Rectal smooth muscle tissue (tissue), 1 donor: Measurements from ENCODE around the gene OPTC.
A peak's percentile ranks its signal among the peaks of the same experiment; 100 is the strongest.
"Not testable (repeated sequence)": the region's sequence is repeated elsewhere in the genome, so short reads cannot be mapped to it uniquely, and the experiment has no call there.

Source experiments
- H3K27ac ChIP-seq: one replicate; pipeline ENCODE4 v1.7.0; 2013; ENCODE audit warnings: low read depth, low read length, inconsistent platforms
- H3K27me3 ChIP-seq: one replicate; pipeline ENCODE4 v1.7.0; 2013; ENCODE audit warnings: low read length; ENCODE audit not compliant: control insufficient read depth, insufficient read depth
- H3K36me3 ChIP-seq: one replicate; pipeline ENCODE4 v1.7.0; 2013; ENCODE audit warnings: low read length; ENCODE audit not compliant: control insufficient read depth, insufficient read depth
- H3K4me1 ChIP-seq: one replicate; pipeline ENCODE4 v1.7.0; 2013; ENCODE audit warnings: low read length; ENCODE audit not compliant: control insufficient read depth, insufficient read depth
- H3K4me3 ChIP-seq: one replicate; pipeline ENCODE4 v1.7.0; 2013; ENCODE audit warnings: low read length
- H3K9ac ChIP-seq: one replicate; pipeline ENCODE4 v1.7.0; 2013; ENCODE audit warnings: low read length

OPTC gene, protein sequence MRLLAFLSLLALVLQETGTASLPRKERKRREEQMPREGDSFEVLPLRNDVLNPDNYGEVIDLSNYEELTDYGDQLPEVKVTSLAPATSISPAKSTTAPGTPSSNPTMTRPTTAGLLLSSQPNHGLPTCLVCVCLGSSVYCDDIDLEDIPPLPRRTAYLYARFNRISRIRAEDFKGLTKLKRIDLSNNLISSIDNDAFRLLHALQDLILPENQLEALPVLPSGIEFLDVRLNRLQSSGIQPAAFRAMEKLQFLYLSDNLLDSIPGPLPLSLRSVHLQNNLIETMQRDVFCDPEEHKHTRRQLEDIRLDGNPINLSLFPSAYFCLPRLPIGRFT

DNA sequence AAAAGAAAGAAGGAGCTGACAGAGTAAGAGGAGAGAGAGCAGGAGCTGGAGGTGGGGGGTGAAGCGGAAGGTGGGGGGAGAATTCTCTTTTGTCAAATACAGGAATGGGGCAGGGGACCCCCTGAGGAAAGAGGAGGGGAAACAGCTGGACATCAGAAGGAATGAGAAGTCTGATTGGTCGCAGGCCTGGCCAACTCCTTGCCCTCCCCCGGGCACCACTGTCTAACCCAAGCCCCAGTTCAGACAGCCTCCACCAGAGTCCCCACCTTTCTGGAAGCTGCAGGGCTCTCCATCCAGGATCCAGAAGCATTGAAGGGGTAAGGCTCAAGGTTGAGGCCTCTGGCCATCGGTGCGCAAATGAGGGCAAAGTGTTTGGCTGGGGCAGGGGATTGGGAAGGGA, at the start of gene OPTC:
Gene OPTC, plus strand, starts transcription at position 253 of the 400 bp plus-strand sequence. CDS start 1,853 bp downstream, outside the sequence.
- Histone ChIP-seq H3K4me1 (no peaks in the 10 kb centered on the region), H3K27ac (no peak within 1 kb of the TSS), H3K4me3 (no peak within 1 kb of the TSS), H3K36me3 (peaks cover 2% of the 10 kb centered on the region), H3K27me3 (no peaks in the 10 kb centered on the region), H3K9ac (no peak within 1 kb of the TSS)

DNA sequence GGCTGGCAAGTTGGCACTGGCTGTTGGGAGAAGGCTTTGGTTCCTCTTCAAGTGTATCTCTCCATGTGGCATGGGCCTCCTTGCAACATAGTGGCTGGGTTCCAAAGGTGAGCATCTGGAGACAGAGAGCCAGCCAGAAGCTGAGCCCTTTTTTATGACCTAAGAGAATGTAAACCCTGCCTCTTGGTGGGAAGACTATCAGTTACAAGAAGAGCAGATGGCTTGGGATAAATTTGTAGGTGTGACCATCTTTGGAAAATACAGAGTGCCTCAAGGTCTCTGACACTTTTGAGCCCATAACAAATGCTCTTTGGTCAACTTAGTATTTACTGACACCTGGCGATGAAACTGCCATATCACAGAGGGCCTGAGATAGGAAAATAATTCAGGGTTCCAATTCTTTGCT, 49.8 kb upstream of the OPTC start:
- H3K4me1 ChIP-seq = peaks cover 12% of the 10 kb centered on the region
- no peak overlapping the region for H3K4me3 ChIP-seq
- no peaks in the 10 kb centered on the region for H3K36me3 ChIP-seq
- H3K9ac ChIP-seq = no peak overlapping the region
- H3K27me3 ChIP-seq = no peaks in the 10 kb centered on the region
- H3K27ac ChIP-seq = no peak overlapping the region

DNA sequence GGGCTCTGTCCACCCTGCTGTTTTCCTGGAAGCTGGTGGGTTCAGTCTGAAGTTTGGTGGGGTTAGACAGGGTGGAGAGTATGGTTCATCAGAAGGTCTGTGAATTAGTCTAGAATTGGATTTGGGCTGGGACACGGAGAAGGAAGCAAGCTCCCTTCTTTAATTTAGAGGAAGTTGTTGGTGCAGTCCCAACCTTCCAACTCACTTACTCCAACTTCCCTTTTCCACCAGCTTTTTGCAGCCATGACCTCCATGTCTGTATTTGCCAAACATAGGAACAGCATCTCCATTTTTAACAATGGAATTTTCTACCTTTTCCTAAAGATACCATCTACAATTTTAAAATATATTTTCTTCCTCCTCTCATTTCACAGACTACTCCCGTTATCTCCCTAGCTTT, 46.8 kb upstream of the OPTC start:
- no peak overlapping the region for H3K9ac ChIP-seq
- peaks cover 7% of the 10 kb centered on the region for H3K4me1 ChIP-seq

DNA sequence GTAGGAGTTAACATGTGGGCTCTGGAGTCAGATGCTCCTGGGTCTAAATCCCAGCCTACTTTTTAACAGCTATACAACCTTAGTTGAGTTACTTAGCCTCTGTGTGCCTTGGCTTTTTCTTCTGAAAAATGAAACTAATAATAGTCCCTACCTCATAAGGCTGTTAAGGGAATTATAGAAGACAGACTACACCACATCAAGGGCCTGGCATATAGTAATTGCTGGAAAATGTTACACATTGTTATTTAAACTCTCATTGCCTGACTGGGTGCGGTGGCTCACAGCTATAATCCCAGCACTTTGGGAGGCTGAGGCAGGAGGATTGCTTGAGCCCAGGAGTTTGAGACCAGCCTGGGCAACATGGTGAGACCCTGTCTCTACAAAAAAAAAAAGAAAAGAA, 46.4 kb upstream of the OPTC start:
- not testable (repeated sequence) for H3K9ac ChIP-seq, H3K4me1 ChIP-seq, H3K27me3 ChIP-seq, H3K4me3 ChIP-seq, H3K36me3 ChIP-seq
- peak overlapping the region; percentile 18 for H3K27ac ChIP-seq

More for the DNA sequence above, 46.8 kb upstream of the OPTC start:
- Histone ChIP-seq H3K27me3 (no peaks in the 10 kb centered on the region), H3K4me3 (no peak overlapping the region), H3K36me3 (no peaks in the 10 kb centered on the region), H3K27ac (peak overlapping the region; percentile 18)

DNA sequence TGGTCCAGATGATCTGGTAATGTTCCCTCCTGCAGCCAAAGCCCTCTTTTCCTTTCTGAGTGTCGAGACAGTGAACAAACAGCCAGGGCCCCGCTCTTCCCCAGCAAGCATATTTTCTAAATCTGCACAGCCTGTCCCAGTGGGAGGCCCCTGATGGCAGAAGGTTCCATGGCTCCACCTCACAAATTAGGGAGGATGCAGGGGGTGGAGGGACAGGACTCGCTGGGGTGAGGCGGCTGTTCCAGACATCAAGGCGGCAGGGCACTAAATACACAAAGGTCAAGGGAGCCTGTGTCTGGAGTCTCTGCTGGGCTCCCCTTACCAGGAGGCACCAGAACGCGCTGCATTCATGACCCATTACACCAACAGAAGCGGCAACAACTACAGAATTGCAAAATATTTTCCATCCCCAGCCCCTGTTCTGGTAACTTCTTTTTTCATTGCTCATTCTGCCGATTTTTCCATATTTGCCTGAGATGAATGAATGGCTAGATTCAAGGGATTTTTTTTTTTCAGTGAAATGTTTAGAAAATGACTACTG, 45.4 kb upstream of the OPTC start:
- Histone ChIP-seq H3K36me3 (no peaks in the 10 kb centered on the region), H3K27me3 (no peaks in the 10 kb centered on the region), H3K9ac (no peak overlapping the region), H3K4me1 (peaks cover 10% of the 10 kb centered on the region), H3K27ac (peak overlapping the region; percentile 18), H3K4me3 (no peak overlapping the region)

DNA sequence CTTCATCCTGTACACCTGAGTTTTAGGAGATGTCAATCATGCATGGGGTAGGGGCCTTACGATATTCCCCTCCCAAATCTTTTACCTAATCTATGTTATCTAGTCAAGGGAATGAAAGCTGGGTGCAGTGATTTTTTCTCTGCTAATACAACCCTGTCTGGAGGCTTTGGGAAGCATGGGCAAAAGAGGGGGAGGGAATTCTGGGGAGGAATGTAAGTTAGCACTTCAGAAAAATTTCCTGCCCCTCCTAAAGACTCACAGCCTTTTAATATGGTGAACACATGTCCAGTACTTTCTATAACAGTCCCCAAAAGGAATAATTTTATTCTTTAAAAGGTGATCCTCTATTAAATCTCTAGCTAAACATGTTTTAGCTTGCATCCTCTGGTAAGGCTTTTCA, 44.0 kb upstream of the OPTC start:
- no peak overlapping the region for H3K27ac ChIP-seq
- no peak overlapping the region for H3K4me3 ChIP-seq
- H3K4me1 ChIP-seq = peaks cover 10% of the 10 kb centered on the region
- H3K27me3 ChIP-seq = no peaks in the 10 kb centered on the region
- H3K36me3 ChIP-seq = no peaks in the 10 kb centered on the region
- H3K9ac ChIP-seq = no peak overlapping the region

GRCh38 chr1:203450479-203451149, 43.3 kb upstream of the OPTC start:
- Histone ChIP-seq H3K9ac (no peak overlapping the region), H3K4me3 (no peak overlapping the region), H3K36me3 (no peaks in the 10 kb centered on the region), H3K4me1 (peaks cover 10% of the 10 kb centered on the region), H3K27me3 (no peaks in the 10 kb centered on the region), H3K27ac (no peak overlapping the region)

DNA sequence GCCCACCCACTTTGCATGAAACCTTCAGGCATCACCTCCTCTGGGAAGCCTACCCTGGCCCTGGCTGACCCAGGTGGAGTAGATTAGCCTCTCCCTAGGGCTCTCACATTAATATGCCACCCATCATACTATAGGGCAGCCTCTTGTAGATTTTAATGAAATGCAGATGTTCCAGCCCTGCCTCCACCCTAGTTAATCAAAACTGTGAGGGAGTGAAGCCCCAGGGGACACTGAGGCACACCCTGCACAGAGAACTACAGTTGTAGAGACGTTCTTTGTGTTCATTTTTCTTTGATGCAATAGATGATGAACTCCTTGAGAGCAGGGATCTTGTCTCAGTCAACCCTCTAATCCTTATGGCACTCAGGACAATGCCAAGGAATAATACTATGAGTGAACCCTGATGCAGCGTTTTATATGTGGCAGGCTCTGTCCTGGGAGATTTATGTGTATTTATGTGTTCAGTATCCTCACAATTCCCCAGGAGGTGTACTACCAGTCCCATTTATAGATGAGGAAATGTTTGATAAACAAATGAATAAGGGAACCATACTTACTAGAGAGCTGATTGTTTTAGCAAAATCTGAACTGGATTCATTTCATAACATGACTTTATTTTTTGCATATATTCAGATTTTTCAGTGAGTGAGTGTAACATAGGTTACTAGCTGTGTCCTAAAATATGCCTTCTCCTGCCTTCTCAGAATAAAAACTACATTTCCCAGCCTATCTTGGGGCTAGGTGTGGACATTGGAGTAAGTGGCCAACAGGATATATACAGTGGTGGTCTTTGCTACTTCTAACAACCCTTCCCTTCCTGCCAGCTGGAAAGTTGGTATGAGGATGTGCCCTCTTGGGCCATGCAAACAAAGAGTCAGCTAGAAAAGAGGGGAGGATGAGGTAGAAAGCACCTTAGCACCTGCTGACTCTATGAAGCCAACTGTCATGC, 41.8 kb upstream of the OPTC start:
- H3K36me3 ChIP-seq = no peaks in the 10 kb centered on the region
- peaks cover 8% of the 10 kb centered on the region for H3K4me1 ChIP-seq
- H3K9ac ChIP-seq = no peak overlapping the region
- H3K27me3 ChIP-seq = no peaks in the 10 kb centered on the region
- H3K4me3 ChIP-seq = no peak overlapping the region
- no peak overlapping the region for H3K27ac ChIP-seq

GRCh38 chr1:203453016-203453415, 40.9 kb upstream of the OPTC start:
- H3K27me3 ChIP-seq = no peaks in the 10 kb centered on the region
- H3K36me3 ChIP-seq = no peaks in the 10 kb centered on the region
- peaks cover 7% of the 10 kb centered on the region for H3K4me1 ChIP-seq
- no peak overlapping the region for H3K27ac ChIP-seq
- no peak overlapping the region for H3K4me3 ChIP-seq
- H3K9ac ChIP-seq = no peak overlapping the region

DNA sequence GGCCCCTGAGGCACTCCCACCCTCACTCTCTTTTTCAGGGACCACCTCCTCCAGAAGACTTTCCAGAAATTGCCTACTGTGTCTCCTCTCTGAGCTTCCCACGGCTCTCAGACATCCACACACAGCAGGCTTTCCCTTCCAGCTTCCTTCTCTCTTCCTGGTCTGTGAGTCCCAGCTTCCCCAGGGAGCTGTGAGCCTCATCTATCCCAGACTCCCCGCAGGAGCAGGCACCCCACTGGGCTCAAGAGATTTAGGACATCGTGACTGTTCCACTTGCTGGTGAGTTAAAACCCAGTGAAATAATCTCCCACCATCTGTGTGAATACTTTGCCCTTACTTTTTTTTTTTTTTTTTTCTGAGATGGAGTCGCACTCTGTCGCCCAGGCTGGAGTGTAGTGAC, 40.3 kb upstream of the OPTC start:
- Histone ChIP-seq H3K4me3 (no peak overlapping the region), H3K27me3 (no peaks in the 10 kb centered on the region), H3K9ac (no peak overlapping the region), H3K36me3 (no peaks in the 10 kb centered on the region), H3K27ac (no peak overlapping the region), H3K4me1 (peaks cover 4% of the 10 kb centered on the region)

- no peaks in the 10 kb centered on the region for H3K27me3 ChIP-seq
- H3K36me3 ChIP-seq = no peaks in the 10 kb centered on the region
- H3K9ac ChIP-seq = no peak overlapping the region
- H3K27ac ChIP-seq = no peak overlapping the region
- no peak overlapping the region for H3K4me3 ChIP-seq
- H3K4me1 ChIP-seq = peaks cover 4% of the 10 kb centered on the region
These were observed 38.9 kb upstream of the OPTC start for GRCh38 chr1:203454986-203455471.

DNA sequence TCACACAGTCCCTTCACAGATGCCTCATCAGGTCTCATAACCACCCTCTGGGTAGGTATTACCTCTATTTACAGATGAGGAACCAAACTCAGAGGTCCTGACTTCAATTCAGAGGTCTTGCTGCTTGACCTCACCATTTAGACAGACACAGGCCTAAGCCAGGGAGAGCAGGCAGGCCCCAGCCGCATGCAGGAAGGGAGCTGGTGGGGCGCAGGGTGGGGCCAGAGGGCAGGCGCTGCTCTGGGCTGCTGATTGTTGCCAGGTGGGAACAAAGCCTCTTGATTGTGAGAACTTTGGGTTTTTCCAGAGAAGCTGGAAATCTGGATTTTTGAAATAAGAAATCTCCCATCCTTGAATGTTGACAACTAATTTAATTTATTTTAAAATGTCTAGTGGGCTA, 38.2 kb upstream of the OPTC start:
- Histone ChIP-seq H3K9ac (no peak overlapping the region), H3K36me3 (no peaks in the 10 kb centered on the region), H3K27me3 (no peaks in the 10 kb centered on the region), H3K27ac (no peak overlapping the region), H3K4me1 (peaks cover 4% of the 10 kb centered on the region), H3K4me3 (no peak overlapping the region)
